ENCODE measurements around the gene MFSD2A. TPM values are rescaled to one million over a fixed set of nuclear protein-coding genes. Genes with fewer than 3 reads are reported as not detected.
A peak's percentile ranks its signal among the peaks of the same experiment; 100 is the strongest.
"Not testable (repeated sequence)": the region's sequence is repeated elsewhere in the genome, so short reads cannot be mapped to it uniquely, and the experiment has no call there.

MFSD2A gene
- 10.4 TPM for polyA plus RNA-seq (2012; ENCODE audit: low read depth, missing spikeins)

DNA sequence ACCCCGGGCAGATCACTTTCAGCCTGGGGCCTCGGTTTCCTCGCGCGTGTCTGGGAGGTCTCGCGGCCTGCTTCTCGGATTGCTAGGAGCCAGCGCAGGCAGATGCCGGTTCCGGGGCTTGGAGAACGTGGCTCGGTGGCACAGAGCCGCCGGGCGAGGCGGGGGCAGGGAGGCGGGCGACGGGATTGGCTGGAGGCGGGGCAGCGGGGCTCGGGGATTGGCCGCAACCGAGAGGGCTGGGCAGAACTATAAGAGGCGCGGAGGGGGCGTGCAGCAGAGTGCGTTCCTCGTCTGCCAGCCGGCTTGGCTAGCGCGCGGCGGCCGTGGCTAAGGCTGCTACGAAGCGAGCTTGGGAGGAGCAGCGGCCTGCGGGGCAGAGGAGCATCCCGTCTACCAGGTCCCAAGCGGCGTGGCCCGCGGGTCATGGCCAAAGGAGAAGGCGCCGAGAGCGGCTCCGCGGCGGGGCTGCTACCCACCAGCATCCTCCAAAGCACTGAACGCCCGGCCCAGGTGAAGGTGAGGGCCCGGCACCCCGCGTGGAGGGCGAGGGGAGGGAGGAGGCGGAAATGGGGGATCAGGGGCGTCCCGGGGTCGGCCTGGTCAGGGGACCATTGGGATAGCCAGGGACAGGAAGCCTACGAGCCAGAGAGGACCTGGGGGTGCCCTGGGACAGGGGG, at the start of gene MFSD2A:
Gene MFSD2A, plus strand, starts transcription at position 276 of the 677 bp plus-strand sequence. Its CDS starts 148 bp downstream, at position 424.
- peak; percentile 91 for TF ChIP-seq POLR2A (IDR thresholded peaks at IDR 0.05; ENCODE audit: low read depth, low read length)
- peak; percentile 78 for TF ChIP-seq POLR2AphosphoS5 (IDR thresholded peaks at IDR 0.05; ENCODE audit: low read depth, low read length)
- TF ChIP-seq POU2F2 (IDR thresholded peaks at IDR 0.05; ENCODE audit: low read depth, low read length): no peak
- peak; percentile 65; the same call in 1 of the 2 replicates for TF ChIP-seq TAF1 (IDR thresholded peaks at IDR 0.05; ENCODE audit: low read depth, low read length)
- FAIRE-seq (peak; percentile 97), DNase-seq (ENCODE audit: insufficient read length, low spot score) (peak; percentile 90)

DNA sequence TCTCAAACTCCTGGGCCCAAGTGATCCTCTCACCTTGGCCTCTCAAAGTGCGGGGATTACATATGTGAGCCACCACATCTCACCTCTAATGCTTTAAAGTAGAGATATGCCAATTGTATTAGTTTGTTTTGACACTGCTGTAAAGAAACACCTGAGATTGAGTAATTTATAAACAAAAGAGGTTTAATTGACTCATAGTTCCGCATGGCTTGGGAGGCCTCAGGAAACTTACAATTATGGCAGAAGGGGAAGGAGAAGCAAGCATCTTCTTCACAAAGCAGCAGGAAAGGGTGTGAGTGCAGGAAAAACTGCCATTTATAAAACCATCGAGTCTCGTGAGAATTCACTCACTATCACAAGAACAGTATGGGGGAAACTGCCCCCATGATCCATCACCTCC, 49.8 kb upstream of the MFSD2A start:
- no peak for TF ChIP-seq TAF1 (IDR thresholded peaks at IDR 0.05; ENCODE audit: low read depth, low read length)
- no peak for TF ChIP-seq POU2F2 (IDR thresholded peaks at IDR 0.05; ENCODE audit: low read depth, low read length)
- TF ChIP-seq PAX5 (IDR thresholded peaks at IDR 0.05; ENCODE audit: insufficient read depth, low read length, severe bottlenecking): no peak
- no peak for TF ChIP-seq POLR2A (IDR thresholded peaks at IDR 0.05; ENCODE audit: low read depth, low read length)
- DNase-seq (ENCODE audit: insufficient read length, low spot score): no peak
- no peak for FAIRE-seq

DNA sequence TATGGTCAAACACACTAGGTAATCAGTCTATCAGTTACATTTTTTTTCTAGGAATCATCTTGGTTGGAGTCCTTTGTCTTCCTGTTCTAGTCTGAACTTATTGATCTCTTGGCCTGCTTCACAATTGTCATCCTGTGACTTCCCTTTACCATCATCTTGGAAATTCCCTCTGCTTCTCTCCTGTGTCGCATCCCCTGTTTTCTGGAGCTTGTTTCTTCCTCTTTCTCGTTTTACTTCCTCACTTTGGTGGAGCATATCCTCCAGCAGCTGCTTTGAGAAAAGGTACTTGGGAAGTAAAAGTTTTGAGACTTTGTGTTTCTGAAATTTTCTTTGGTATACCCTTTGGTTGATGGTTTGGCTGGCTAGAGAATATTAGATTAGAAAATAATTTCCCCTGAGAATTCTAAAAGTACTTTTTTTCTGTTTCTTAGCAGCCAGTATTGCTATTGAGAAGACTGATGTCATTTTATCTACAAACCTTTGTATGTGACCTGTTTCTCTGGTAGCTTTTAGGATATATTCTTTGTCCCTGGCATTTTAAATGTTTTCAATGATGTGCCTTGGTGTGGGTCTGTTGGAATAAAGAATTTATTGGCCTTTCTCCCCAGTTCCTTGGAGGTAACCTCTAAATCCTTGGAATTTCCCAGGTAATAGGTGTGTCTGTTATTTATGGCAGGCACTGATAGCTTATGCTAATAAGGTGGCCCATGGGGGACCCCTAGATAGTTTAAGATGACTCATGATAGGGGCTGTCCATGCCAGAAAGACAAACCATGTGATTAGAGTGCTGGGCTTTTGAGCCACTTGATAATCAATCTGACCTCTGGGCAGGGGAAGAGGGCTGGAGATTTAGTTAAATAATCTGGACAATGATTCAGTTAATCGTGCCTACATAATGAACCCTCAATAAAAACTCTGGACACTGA, 47.2 kb upstream of the MFSD2A start:
- FAIRE-seq (no peak), DNase-seq (ENCODE audit: insufficient read length, low spot score) (no peak)
- no peak for TF ChIP-seq TAF1 (IDR thresholded peaks at IDR 0.05; ENCODE audit: low read depth, low read length)
- TF ChIP-seq SPI1 (IDR thresholded peaks at IDR 0.05; ENCODE audit: low read depth, low read length): peak; percentile 58; the same call in 1 of the 2 replicates
- TF ChIP-seq PAX5 (IDR thresholded peaks at IDR 0.05; ENCODE audit: insufficient read depth, low read length, severe bottlenecking): no peak
- TF ChIP-seq POU2F2 (IDR thresholded peaks at IDR 0.05; ENCODE audit: low read depth, low read length): 0 out of 2 replicates have a peak, but pooled peaks have one; percentile 17
- TF ChIP-seq POLR2AphosphoS5 (IDR thresholded peaks at IDR 0.05; ENCODE audit: low read depth, low read length): no peak
- no peak for TF ChIP-seq POLR2A (IDR thresholded peaks at IDR 0.05; ENCODE audit: low read depth, low read length)

DNA sequence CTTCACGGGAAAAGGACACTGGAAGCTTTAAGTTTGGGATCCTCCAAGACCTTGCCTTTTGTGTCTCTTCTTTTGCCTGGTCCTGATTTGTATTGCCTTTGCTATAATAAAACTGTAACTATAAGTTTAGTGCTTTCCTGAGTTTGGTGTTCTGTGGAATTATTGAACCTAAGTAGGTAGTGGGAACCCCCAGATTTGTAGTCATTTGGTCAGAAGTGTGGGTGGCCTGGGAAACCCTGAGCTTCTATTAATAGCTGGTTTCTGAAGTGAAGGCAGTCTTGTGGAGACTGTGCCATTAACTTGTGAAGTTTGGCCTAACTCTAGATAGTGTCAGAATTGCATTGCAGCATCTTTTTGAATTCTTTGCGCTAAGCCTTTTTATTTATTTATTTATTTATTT, 46.4 kb upstream of the MFSD2A start:
- FAIRE-seq (no peak), DNase-seq (ENCODE audit: insufficient read length, low spot score) (no peak)
- TF ChIP-seq POLR2AphosphoS5 (IDR thresholded peaks at IDR 0.05; ENCODE audit: low read depth, low read length) (no peak), TAF1 (IDR thresholded peaks at IDR 0.05; ENCODE audit: low read depth, low read length) (no peak), POU2F2 (IDR thresholded peaks at IDR 0.05; ENCODE audit: low read depth, low read length) (no peak), SPI1 (IDR thresholded peaks at IDR 0.05; ENCODE audit: low read depth, low read length) (no peak), POLR2A (IDR thresholded peaks at IDR 0.05; ENCODE audit: low read depth, low read length) (no peak), PAX5 (IDR thresholded peaks at IDR 0.05; ENCODE audit: insufficient read depth, low read length, severe bottlenecking) (no peak)

DNA sequence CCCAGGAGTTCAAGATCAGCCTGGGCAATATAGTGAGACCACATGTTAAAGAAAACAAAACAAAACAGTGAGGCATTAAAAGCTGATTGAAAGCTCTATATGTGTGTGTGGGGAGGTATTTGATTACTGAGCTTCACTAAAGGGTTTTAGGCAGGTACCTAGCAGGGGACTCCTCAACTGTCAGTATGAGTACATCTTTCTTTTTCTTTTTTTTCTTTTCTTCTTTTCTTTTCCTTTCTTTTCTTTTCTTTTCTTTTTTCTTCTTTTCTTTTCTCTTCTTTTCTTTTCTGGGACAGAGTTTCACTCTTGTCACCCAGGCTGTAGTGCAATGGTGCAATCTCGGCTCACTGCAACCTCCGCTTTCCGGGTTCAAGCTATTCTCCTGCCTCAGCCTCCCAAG, 44.7 kb upstream of the MFSD2A start:
- TF ChIP-seq POU2F2 (IDR thresholded peaks at IDR 0.05; ENCODE audit: low read depth, low read length) (no peak), SPI1 (IDR thresholded peaks at IDR 0.05; ENCODE audit: low read depth, low read length) (no peak), POLR2AphosphoS5 (IDR thresholded peaks at IDR 0.05; ENCODE audit: low read depth, low read length) (no peak), TAF1 (IDR thresholded peaks at IDR 0.05; ENCODE audit: low read depth, low read length) (no peak), PAX5 (IDR thresholded peaks at IDR 0.05; ENCODE audit: insufficient read depth, low read length, severe bottlenecking) (no peak), POLR2A (IDR thresholded peaks at IDR 0.05; ENCODE audit: low read depth, low read length) (no peak)
- FAIRE-seq (no peak), DNase-seq (ENCODE audit: insufficient read length, low spot score) (no peak)

DNA sequence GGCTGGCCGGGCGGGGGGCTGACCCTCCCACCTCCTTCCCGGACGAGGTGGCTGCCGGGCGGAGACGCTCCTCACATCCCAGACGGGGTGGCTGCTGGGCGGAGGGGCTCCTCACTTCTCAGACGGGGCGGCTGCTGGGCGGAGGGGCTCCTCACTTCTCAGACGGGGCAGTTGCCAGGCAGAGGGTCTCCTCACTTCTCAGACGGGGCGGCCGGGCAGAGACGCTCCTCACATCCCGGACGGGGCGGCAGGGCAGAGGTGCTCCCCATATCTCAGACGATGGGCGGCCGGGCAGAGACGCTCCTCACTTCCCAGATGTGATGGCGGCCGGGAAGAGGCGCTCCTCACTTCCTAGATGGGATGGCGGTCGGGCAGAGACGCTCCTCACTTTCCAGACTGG, 41.8 kb upstream of the MFSD2A start:
- not testable (repeated sequence) for DNase-seq (ENCODE audit: insufficient read length, low spot score); FAIRE-seq

DNA sequence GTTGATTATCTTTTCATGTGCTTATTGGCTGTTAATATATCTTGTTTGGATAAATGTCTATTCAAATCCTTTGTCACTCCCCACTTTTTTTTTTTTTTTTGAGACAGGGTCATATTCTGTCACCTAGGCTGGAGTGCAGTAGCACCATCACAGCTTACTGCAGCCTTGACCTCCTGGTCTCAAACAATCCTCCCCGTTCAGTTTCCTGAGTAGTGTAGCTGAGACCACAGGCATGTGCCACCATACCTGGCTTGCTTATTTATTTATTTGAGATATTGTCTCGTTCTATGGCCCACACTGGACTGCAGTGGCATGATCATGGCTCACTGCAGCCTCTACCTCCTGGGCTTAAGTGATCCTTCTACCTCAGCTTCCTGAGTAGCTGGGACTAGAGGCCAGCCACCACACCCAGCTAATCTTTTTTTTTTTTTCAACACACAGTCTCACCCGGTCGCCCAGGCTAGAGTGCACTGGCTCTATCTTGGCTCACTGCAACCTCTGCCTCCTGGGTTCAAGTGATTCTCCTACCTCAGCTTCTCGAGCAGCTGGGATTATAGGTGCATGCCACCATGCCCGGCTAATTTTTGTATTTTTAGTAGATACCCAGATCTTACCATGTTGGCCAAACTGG, 39.3 kb upstream of the MFSD2A start:
- FAIRE-seq (no peak), DNase-seq (ENCODE audit: insufficient read length, low spot score) (no peak)
- TF ChIP-seq SPI1 (IDR thresholded peaks at IDR 0.05; ENCODE audit: low read depth, low read length): no peak
- no peak for TF ChIP-seq POU2F2 (IDR thresholded peaks at IDR 0.05; ENCODE audit: low read depth, low read length)
- no peak for TF ChIP-seq POLR2A (IDR thresholded peaks at IDR 0.05; ENCODE audit: low read depth, low read length)
- no peak for TF ChIP-seq POLR2AphosphoS5 (IDR thresholded peaks at IDR 0.05; ENCODE audit: low read depth, low read length)
- no peak for TF ChIP-seq TAF1 (IDR thresholded peaks at IDR 0.05; ENCODE audit: low read depth, low read length)
- TF ChIP-seq PAX5 (IDR thresholded peaks at IDR 0.05; ENCODE audit: insufficient read depth, low read length, severe bottlenecking): no peak

DNA sequence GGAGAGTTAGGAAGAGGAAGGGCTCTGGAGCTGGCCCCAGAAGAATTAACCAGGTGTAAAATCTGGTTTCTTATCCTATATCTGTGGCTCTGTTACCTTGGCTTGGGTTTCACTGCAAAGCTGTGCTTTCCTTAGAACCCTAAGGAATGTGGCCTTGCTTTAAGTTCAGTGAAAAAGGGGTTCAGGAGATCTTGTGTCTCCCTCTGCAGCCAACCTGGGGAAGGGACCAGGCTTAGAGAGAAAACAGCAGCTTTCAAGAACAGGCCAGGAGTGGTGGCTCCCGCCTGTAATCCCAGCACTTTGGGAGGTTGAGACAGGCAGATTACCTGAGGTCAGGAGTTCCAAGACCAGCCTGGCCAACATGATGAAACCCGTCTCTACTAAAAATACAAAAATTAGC, 37.1 kb upstream of the MFSD2A start:
- DNase-seq (ENCODE audit: insufficient read length, low spot score) (no peak), FAIRE-seq (no peak)
- TF ChIP-seq SPI1 (IDR thresholded peaks at IDR 0.05; ENCODE audit: low read depth, low read length): no peak
- TF ChIP-seq PAX5 (IDR thresholded peaks at IDR 0.05; ENCODE audit: insufficient read depth, low read length, severe bottlenecking): no peak
- no peak for TF ChIP-seq POU2F2 (IDR thresholded peaks at IDR 0.05; ENCODE audit: low read depth, low read length)
- no peak for TF ChIP-seq POLR2A (IDR thresholded peaks at IDR 0.05; ENCODE audit: low read depth, low read length)
- no peak for TF ChIP-seq TAF1 (IDR thresholded peaks at IDR 0.05; ENCODE audit: low read depth, low read length)

DNA sequence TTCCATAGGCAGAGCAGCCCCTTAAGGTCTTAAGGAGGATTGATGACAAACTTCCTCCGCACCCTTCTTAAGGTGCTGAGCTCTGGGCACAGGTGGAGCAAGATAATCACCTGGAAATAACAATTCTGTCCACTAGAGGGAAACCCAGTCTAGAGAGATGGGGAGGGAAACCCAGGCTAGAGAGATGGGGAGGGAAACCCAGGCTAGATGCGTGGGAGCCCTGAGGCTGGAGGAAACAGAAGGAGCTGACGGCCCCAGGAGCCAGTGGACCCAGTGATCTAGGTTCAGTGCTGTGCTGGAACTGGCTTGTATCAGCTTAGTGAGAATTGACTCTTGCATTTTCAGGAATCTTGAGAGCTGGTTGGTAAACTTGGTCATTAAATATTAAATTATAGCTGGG, 35.4 kb upstream of the MFSD2A start:
- TF ChIP-seq POLR2AphosphoS5 (IDR thresholded peaks at IDR 0.05; ENCODE audit: low read depth, low read length): no peak
- TF ChIP-seq TAF1 (IDR thresholded peaks at IDR 0.05; ENCODE audit: low read depth, low read length): no peak
- TF ChIP-seq POU2F2 (IDR thresholded peaks at IDR 0.05; ENCODE audit: low read depth, low read length): no peak
- TF ChIP-seq PAX5 (IDR thresholded peaks at IDR 0.05; ENCODE audit: insufficient read depth, low read length, severe bottlenecking): no peak
- TF ChIP-seq POLR2A (IDR thresholded peaks at IDR 0.05; ENCODE audit: low read depth, low read length): no peak
- TF ChIP-seq SPI1 (IDR thresholded peaks at IDR 0.05; ENCODE audit: low read depth, low read length): no peak
- FAIRE-seq (peak; percentile 93), DNase-seq (ENCODE audit: insufficient read length, low spot score) (peak; percentile 77)

Data from GM12891 (cell line).